ENCODE measurements around the gene OR5H2. TPM values are rescaled to one million over a fixed set of nuclear protein-coding genes. Genes with fewer than 3 reads are reported as not detected.

Gene OR5H2
- total RNA-seq, 1 donor from 2014 or later, result not detected

DNA sequence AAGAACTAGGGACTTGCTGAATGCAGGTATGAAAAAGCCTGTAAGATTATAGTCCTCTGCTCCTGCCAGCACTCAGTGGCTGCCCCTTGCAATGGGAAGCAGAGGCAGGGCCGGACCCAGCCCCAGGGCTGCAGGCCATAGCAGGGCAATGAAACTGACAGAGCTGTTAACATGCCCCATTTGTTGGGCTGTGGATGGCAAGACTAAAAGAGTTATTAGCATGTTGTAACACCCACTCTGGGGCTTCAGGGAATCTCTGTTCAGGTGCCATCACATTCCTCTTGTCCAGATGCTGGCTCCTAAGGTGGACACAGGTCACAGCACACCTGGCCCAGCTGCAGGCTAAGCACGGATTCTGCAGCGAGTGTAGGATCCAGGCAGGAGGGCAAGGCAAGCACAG lies 7.4 kb upstream of the OR5H2 start:
- Histone ChIP-seq H3K36me3 (no peaks in the 10 kb centered on the region), H3K9me3 (no peaks in the 10 kb centered on the region), H3K27ac (no peak overlapping the region), H3K27me3 (no peaks in the 10 kb centered on the region), H3K4me3 (no peak overlapping the region), H3K4me1 (no peaks in the 10 kb centered on the region)
- intact Hi-C loops (cut with DNase I), result no loop called here
- ATAC-seq (no peak), DNase-seq (no peak)
- TF ChIP-seq, protein P1, sequence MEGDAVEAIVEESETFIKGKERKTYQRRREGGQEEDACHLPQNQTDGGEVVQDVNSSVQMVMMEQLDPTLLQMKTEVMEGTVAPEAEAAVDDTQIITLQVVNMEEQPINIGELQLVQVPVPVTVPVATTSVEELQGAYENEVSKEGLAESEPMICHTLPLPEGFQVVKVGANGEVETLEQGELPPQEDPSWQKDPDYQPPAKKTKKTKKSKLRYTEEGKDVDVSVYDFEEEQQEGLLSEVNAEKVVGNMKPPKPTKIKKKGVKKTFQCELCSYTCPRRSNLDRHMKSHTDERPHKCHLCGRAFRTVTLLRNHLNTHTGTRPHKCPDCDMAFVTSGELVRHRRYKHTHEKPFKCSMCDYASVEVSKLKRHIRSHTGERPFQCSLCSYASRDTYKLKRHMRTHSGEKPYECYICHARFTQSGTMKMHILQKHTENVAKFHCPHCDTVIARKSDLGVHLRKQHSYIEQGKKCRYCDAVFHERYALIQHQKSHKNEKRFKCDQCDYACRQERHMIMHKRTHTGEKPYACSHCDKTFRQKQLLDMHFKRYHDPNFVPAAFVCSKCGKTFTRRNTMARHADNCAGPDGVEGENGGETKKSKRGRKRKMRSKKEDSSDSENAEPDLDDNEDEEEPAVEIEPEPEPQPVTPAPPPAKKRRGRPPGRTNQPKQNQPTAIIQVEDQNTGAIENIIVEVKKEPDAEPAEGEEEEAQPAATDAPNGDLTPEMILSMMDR (IDR thresholded peaks at IDR 0.05), result no peak

DNA sequence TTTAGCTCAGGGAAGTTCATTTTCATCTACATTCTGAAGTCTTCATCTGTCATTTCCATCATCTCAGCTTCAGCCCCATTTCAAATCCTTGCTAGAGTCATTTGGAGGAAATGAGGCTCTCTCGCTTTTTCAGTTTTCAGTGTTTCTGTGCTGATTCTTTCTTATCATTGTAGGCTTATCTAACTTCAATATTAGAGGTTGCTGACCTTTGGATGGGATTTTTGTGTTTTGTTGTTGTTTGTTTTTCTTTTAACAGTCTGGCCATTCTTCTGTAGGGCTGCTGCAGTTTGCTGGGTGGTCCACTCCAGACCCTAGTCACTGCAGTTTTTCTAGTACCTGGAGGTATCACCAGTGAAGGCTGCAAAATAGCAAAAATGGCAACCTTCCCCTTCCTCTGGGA lies 8.6 kb downstream of the OR5H2 start:
- Histone ChIP-seq H3K4me1 (no peaks in the 10 kb centered on the region), H3K27me3 (no peaks in the 10 kb centered on the region), H3K27ac (no peak overlapping the region), H3K36me3 (no peaks in the 10 kb centered on the region), H3K9me3 (no peaks in the 10 kb centered on the region), H3K4me3 (no peak overlapping the region)
- ATAC-seq, result no peak
- no peak for DNase-seq
- TF ChIP-seq, protein P1 (IDR thresholded peaks at IDR 0.05), result no peak
- intact Hi-C loops (cut with DNase I), result no loop called here

DNA sequence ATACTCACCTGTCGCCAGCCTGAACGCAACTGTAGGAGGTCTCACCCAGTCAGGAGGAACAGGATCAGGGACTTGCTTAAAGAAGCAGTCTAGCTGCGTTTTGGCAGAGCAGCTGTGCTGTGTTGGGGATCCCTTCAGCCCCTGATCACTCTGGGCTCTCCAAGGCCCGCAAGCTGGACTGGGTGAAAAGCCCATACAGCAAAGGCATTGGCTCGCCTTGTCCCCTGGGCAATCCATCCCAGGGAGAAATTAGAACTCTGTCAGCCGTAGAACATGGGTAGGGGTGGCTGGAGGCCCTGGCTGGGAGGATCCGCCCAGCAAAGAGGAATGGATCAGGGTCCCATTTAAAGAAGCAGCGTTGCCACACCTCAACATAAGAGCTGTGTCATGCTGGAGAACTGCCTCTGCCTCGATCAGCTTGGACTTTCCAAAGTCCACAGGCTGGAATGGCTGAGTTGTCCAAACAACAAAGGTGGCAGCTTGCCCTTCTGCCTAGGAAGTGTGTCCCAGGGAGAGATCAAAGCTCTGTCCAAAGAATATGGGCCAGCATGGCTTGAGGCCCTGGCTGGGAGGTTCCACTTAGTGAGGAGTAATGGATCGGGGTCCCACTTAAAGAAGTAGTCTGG lies 9.1 kb downstream of the OR5H2 start:
- H3K4me1 ChIP-seq, result no peaks in the 10 kb centered on the region
- TF ChIP-seq, protein P1 (IDR thresholded peaks at IDR 0.05), result no peak
- no peak overlapping the region for H3K27ac ChIP-seq
- DNase-seq (no peak), ATAC-seq (no peak)
- no peak overlapping the region for H3K4me3 ChIP-seq
- no peaks in the 10 kb centered on the region for H3K36me3 ChIP-seq
- no peaks in the 10 kb centered on the region for H3K27me3 ChIP-seq
- intact Hi-C loops (cut with DNase I), result no loop called here
- no peaks in the 10 kb centered on the region for H3K9me3 ChIP-seq

DNA sequence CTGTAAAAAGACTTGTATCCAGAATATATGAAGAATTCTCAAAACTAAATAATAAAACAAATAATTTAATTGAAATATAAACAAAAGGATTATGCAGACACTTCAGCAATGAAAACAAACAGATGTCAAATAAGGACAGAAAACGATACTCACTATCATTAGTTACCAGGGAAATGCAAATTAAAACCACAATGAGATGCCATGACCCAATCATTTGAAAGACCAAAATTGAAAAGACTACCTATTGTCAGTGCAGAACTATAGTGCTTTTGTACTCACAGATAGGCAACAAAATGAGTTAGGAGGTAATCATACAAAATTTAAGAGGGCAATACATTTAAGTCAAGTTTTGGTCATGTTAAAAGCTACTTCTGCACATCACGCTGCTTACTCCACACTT lies 39.8 kb downstream of the OR5H2 start:
- Histone ChIP-seq H3K36me3 (no peaks in the 10 kb centered on the region), H3K4me1 (no peaks in the 10 kb centered on the region), H3K9me3 (no peaks in the 10 kb centered on the region), H3K4me3 (no peak overlapping the region), H3K27me3 (no peaks in the 10 kb centered on the region), H3K27ac (no peak overlapping the region)
- ATAC-seq (no peak), DNase-seq (no peak)
- intact Hi-C loops (cut with DNase I), result no loop called here
- TF ChIP-seq, protein P1 (IDR thresholded peaks at IDR 0.05), result no peak

DNA sequence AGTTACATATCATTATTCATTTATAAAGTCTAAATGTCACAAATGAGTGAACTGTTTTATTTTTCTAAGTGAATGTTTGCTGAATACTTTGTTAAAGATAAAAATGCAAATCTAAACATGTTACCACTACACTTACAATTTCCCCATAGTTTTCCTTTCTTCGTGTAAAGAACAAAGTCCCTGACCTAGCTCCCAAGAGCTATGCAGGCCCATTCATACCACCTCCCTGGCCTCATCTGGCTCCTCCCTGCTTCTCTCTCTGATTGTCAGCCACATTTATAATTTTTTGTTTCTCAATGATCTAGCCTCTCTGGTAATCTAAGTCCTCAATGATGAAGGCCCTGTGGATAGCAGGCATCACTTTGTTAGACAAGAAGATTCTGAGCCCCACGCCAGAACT lies 40.4 kb downstream of the OR5H2 start:
- intact Hi-C loops (cut with DNase I), result no loop called here
- Histone ChIP-seq H3K36me3 (no peaks in the 10 kb centered on the region), H3K27me3 (no peaks in the 10 kb centered on the region), H3K9me3 (no peaks in the 10 kb centered on the region), H3K27ac (no peak overlapping the region), H3K4me1 (no peaks in the 10 kb centered on the region), H3K4me3 (no peak overlapping the region)
- ATAC-seq, result no peak
- DNase-seq, result no peak
- TF ChIP-seq, protein P1 (IDR thresholded peaks at IDR 0.05), result no peak

DNA sequence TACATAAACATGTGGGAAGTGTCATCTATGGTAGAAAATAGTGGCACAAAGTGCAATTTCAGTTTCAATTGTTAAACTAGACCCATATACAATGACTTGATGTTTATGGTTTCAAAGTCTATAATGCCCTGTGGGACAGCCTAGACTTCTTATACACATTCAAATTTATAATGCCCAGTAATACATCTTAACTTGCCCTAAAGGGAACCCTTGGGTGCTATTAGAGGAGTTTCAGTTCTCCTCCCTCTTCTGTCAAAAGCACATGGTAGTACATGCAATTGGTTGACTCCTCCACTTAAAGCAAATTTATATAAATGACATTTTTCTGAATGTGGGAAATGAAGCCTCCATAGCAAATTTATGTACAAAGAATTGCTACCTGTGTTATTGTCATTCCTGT lies 41.1 kb downstream of the OR5H2 start:
- H3K36me3 ChIP-seq, result no peaks in the 10 kb centered on the region
- no peak overlapping the region for H3K4me3 ChIP-seq
- intact Hi-C loops (cut with DNase I), result no loop called here
- no peak overlapping the region for H3K27ac ChIP-seq
- TF ChIP-seq, protein P1 (IDR thresholded peaks at IDR 0.05), result no peak
- H3K9me3 ChIP-seq, result no peaks in the 10 kb centered on the region
- H3K4me1 ChIP-seq, result no peaks in the 10 kb centered on the region
- ATAC-seq, result no peak
- no peaks in the 10 kb centered on the region for H3K27me3 ChIP-seq
- no peak for DNase-seq
